GM12873 (cell line): ENCODE results near the gene RAD51B.

ENCODE experiments used
- CTCF ChIP-seq: IDR thresholded peaks from 2 replicates; pipeline ENCODE4 v1.5.1; 2012; ENCODE audit warnings: low read depth, mild to moderate bottlenecking, moderate library complexity, low read length, control low read depth; ENCODE audit not compliant: insufficient read depth; ENCODE audit errors: missing control alignments

RAD51B gene

GRCh38 chr14:68236582-68237458 lies 417.2 kb downstream of the RAD51B start:
- TF ChIP-seq CTCF, result no peak

- no peak for TF ChIP-seq CTCF
Observed at GRCh38 chr14:68238551-68238950, 419.0 kb downstream of the RAD51B start.

GRCh38 chr14:68238976-68239375 lies 419.4 kb downstream of the RAD51B start:
- TF ChIP-seq CTCF, result no peak

GRCh38 chr14:68239988-68240771 lies 420.6 kb downstream of the RAD51B start:
- no peak for TF ChIP-seq CTCF

- no peak for TF ChIP-seq CTCF
Observed at GRCh38 chr14:68241862-68242487, 422.4 kb downstream of the RAD51B start.

- TF ChIP-seq CTCF, result no peak
Observed at GRCh38 chr14:68243450-68244010, 424.0 kb downstream of the RAD51B start.
